BLaER1 treated with 17β-estradiol and CSF1 and Interleukin-3, amounts not matched to agents 10 nM and 100 nM (cell line): ENCODE data around the gene NHSL2.
"Not testable (repeated sequence)": the region's sequence is repeated elsewhere in the genome, so short reads cannot be mapped to it uniquely, and the experiment has no call there.

Experiments
- H3K27ac ChIP-seq, 11 experiments: shearing (Covaris generic); formaldehyde crosslinking; 2 replicates each; pipeline ENCODE4 v1.8.1; 2022
- H3K27me3 ChIP-seq, 11 experiments: shearing (Covaris generic); formaldehyde crosslinking; 2 replicates each; pipeline ENCODE4 v1.8.1; 2022
- H3K36me3 ChIP-seq, 11 experiments: shearing (Covaris generic); formaldehyde crosslinking; 2 replicates each; pipeline ENCODE4 v1.8.1; 2022
- H3K4me1 ChIP-seq, 10 experiments: shearing (Covaris generic); formaldehyde crosslinking; 2 replicates each; pipeline ENCODE4 v1.8.1; 2022
- H3K4me2 ChIP-seq, 11 experiments: shearing (Covaris generic); formaldehyde crosslinking; 2 replicates each; pipeline ENCODE4 v1.8.1; 2022
- H3K4me3 ChIP-seq, 10 experiments: shearing (Covaris generic); formaldehyde crosslinking; 2 replicates each; pipeline ENCODE4 v1.8.1; 2022
- H3K9ac ChIP-seq, 11 experiments: shearing (Covaris generic); formaldehyde crosslinking; 2 replicates each; pipeline ENCODE4 v1.8.1; 2022
- H3K9me3 ChIP-seq, 11 experiments: shearing (Covaris generic); formaldehyde crosslinking; replicated peaks in 1 of 11; 2 replicates each; pipeline ENCODE4 v1.8.1; 2022
- H4K20me1 ChIP-seq, 11 experiments: shearing (Covaris generic); formaldehyde crosslinking; 2 replicates each; pipeline ENCODE4 v1.8.1; 2022
- Cebpa-rat ChIP-seq, 11 experiments: shearing (Covaris generic); IDR thresholded peaks; 2 replicates each; pipeline ENCODE4 v1.8.1; 2022

NHSL2 gene

GRCh38 chrX:71953946-71954345, 43.3 kb downstream of the NHSL2 start:
- no peaks in the 10 kb centered on the region for H3K9me3 ChIP-seq
- no peak overlapping the region for H3K27ac ChIP-seq

GRCh38 chrX:71954458-71954857, 43.8 kb downstream of the NHSL2 start:
- Histone ChIP-seq H3K36me3 (no peaks in the 10 kb centered on the region), H3K4me3 (no peak overlapping the region), H3K4me1 (peaks cover 3 to 31% (median 13%) of the 10 kb centered on the region in 10 experiments; a peak in 12 of 20 replicates), H3K9me3 (no peaks in the 10 kb centered on the region), H3K27ac (no peak overlapping the region), H4K20me1 (peaks cover 0 to 10% (median 0%) of the 10 kb centered on the region in 11 experiments; a peak in 5 of 22 replicates), H3K27me3 (peaks cover 90 to 100% (median 99%) of the 10 kb centered on the region in 11 experiments), H3K4me2 (peak overlapping the region in 3 of 11 experiments; percentile 42 to 55 (median 46); a peak in 2 of 22 replicates), H3K9ac (no peak overlapping the region)
- TF ChIP-seq Cebpa-rat (IDR thresholded peaks at IDR 0.05): no peak

More at GRCh38 chrX:71953946-71954345, 43.3 kb downstream of the NHSL2 start:
- H4K20me1 ChIP-seq: peaks cover 0 to 12% (median 0%) of the 10 kb centered on the region in 11 experiments; a peak in 5 of 22 replicates
- peaks cover 95 to 100% (median 100%) of the 10 kb centered on the region in 11 experiments for H3K27me3 ChIP-seq
- no peaks in the 10 kb centered on the region for H3K36me3 ChIP-seq
- H3K4me1 ChIP-seq: peaks cover 3 to 31% (median 13%) of the 10 kb centered on the region in 10 experiments; a peak in 12 of 20 replicates
- TF ChIP-seq Cebpa-rat (IDR thresholded peaks at IDR 0.05): no peak
- H3K9ac ChIP-seq: no peak overlapping the region
- H3K4me3 ChIP-seq: no peak overlapping the region
- peak overlapping the region in 4 of 11 experiments; percentile 11 to 55 (median 44); a peak in 6 of 22 replicates for H3K4me2 ChIP-seq

GRCh38 chrX:71955530-71956120, 45.0 kb downstream of the NHSL2 start:
- H3K9me3 ChIP-seq: peaks cover 0 to 5% (median 4%) of the 10 kb centered on the region in 11 experiments; a peak in 16 of 22 replicates

GRCh38 chrX:71958281-71958675, 47.6 kb downstream of the NHSL2 start:
- Histone ChIP-seq H3K4me1 (peaks cover 0 to 25% (median 8%) of the 10 kb centered on the region in 10 experiments; a peak in 11 of 20 replicates), H3K36me3 (no peaks in the 10 kb centered on the region), H3K4me3 (no peak overlapping the region), H3K9ac (no peak overlapping the region), H3K9me3 (peaks cover 0 to 11% (median 7%) of the 10 kb centered on the region in 11 experiments; a peak in 17 of 22 replicates), H3K27ac (no peak overlapping the region), H3K4me2 (peak overlapping the region in 4 of 11 experiments; percentile 7 to 38 (median 18); a peak in 4 of 22 replicates), H4K20me1 (no peaks in the 10 kb centered on the region; a peak in 2 of 22 replicates), H3K27me3 (peaks cover 71 to 92% (median 83%) of the 10 kb centered on the region in 11 experiments)
- TF ChIP-seq Cebpa-rat (IDR thresholded peaks at IDR 0.05): no peak

More at GRCh38 chrX:71955530-71956120, 45.0 kb downstream of the NHSL2 start:
- H3K4me1 ChIP-seq: peaks cover under 1 to 31% (median 9%) of the 10 kb centered on the region in 10 experiments; a peak in 11 of 20 replicates
- H3K4me3 ChIP-seq: no peak overlapping the region
- peaks cover 0 to 5% (median 0%) of the 10 kb centered on the region in 11 experiments; a peak in 3 of 22 replicates for H4K20me1 ChIP-seq
- H3K9ac ChIP-seq: no peak overlapping the region
- H3K36me3 ChIP-seq: no peaks in the 10 kb centered on the region
- TF ChIP-seq Cebpa-rat (IDR thresholded peaks at IDR 0.05): no peak
- no peak overlapping the region for H3K4me2 ChIP-seq
- peaks cover 83 to 99% (median 93%) of the 10 kb centered on the region in 11 experiments for H3K27me3 ChIP-seq
- no peak overlapping the region for H3K27ac ChIP-seq

- not testable (repeated sequence) for H4K20me1 ChIP-seq, H3K36me3 ChIP-seq, H3K4me2 ChIP-seq, H3K9ac ChIP-seq, H3K4me3 ChIP-seq, H3K4me1 ChIP-seq, H3K27ac ChIP-seq
- Histone ChIP-seq H3K27me3 (peaks cover 55 to 82% (median 73%) of the 10 kb centered on the region in 11 experiments), H3K9me3 (peaks cover 18 to 32% (median 25%) of the 10 kb centered on the region in 11 experiments)
These were observed 53.5 kb downstream of the NHSL2 start for GRCh38 chrX:71964184-71964583.

GRCh38 chrX:71974916-71975315, 64.3 kb downstream of the NHSL2 start:
- H3K4me2 ChIP-seq: no peak overlapping the region
- H3K36me3 ChIP-seq: no peaks in the 10 kb centered on the region
- H3K9me3 ChIP-seq: no peaks in the 10 kb centered on the region; a peak in 1 of 22 replicates
- no peak overlapping the region for H3K9ac ChIP-seq
- no peak overlapping the region for H3K27ac ChIP-seq
- peaks cover 65 to 86% (median 78%) of the 10 kb centered on the region in 11 experiments for H3K27me3 ChIP-seq
- TF ChIP-seq Cebpa-rat (IDR thresholded peaks at IDR 0.05): no peak
- H4K20me1 ChIP-seq: no peaks in the 10 kb centered on the region; a peak in 3 of 22 replicates
- no peak overlapping the region for H3K4me3 ChIP-seq
- peaks cover 0 to 22% (median 10%) of the 10 kb centered on the region in 10 experiments; a peak in 14 of 20 replicates for H3K4me1 ChIP-seq

- no peak overlapping the region for H3K4me3 ChIP-seq
- no peaks in the 10 kb centered on the region; a peak in 2 of 22 replicates for H4K20me1 ChIP-seq
- H3K4me2 ChIP-seq: peak overlapping the region; percentile 5 to 66 (median 17); a peak in 15 of 22 replicates
- peaks cover 0 to 22% (median 10%) of the 10 kb centered on the region in 10 experiments; a peak in 14 of 20 replicates for H3K4me1 ChIP-seq
- no peak overlapping the region for H3K27ac ChIP-seq
- peaks cover 58 to 82% (median 75%) of the 10 kb centered on the region in 11 experiments for H3K27me3 ChIP-seq
- 0 out of 22 replicates have a peak overlapping the region, but pooled peaks of 1 of the 11 experiments have one; percentile 6 for H3K9ac ChIP-seq
- no peak for TF ChIP-seq Cebpa-rat (IDR thresholded peaks at IDR 0.05)
- peaks cover 0 to 12% (median 5%) of the 10 kb centered on the region in 11 experiments; a peak in 7 of 22 replicates for H3K9me3 ChIP-seq
- no peaks in the 10 kb centered on the region for H3K36me3 ChIP-seq
These were observed 66.1 kb downstream of the NHSL2 start for GRCh38 chrX:71976753-71977152.

- Histone ChIP-seq H3K4me3 (no peak overlapping the region), H3K27ac (no peak overlapping the region), H3K36me3 (no peaks in the 10 kb centered on the region), H3K9ac (no peak overlapping the region), H3K9me3 (peaks cover 0 to 19% (median 6%) of the 10 kb centered on the region in 11 experiments; a peak in 10 of 22 replicates), H4K20me1 (no peaks in the 10 kb centered on the region; a peak in 2 of 22 replicates), H3K4me1 (peaks cover 0 to 22% (median 10%) of the 10 kb centered on the region in 10 experiments; a peak in 14 of 20 replicates), H3K27me3 (peaks cover 55 to 82% (median 73%) of the 10 kb centered on the region in 11 experiments), H3K4me2 (no peak overlapping the region)
- TF ChIP-seq Cebpa-rat (IDR thresholded peaks at IDR 0.05): no peak
These were observed 67.5 kb downstream of the NHSL2 start for GRCh38 chrX:71978164-71978563.

GRCh38 chrX:71989768-71990426, 79.3 kb downstream of the NHSL2 start:
- H4K20me1 ChIP-seq: peaks cover 0 to 10% (median 0%) of the 10 kb centered on the region in 11 experiments; a peak in 5 of 22 replicates
- H3K27me3 ChIP-seq: peaks cover 78 to 99% (median 98%) of the 10 kb centered on the region in 11 experiments
- H3K9me3 ChIP-seq: peaks cover 9 to 28% (median 22%) of the 10 kb centered on the region in 11 experiments
- TF ChIP-seq Cebpa-rat (IDR thresholded peaks at IDR 0.05): no peak
- H3K27ac ChIP-seq: no peak overlapping the region
- no peaks in the 10 kb centered on the region for H3K36me3 ChIP-seq
- no peak overlapping the region for H3K4me3 ChIP-seq
- H3K9ac ChIP-seq: no peak overlapping the region
- H3K4me1 ChIP-seq: peaks cover 0 to 10% (median 2%) of the 10 kb centered on the region in 10 experiments; a peak in 4 of 20 replicates
- H3K4me2 ChIP-seq: no peak overlapping the region
